ENCODE data around the gene BTBD9.

BTBD9 gene

GRCh38 chr6:38366234-38366633, 273.5 kb downstream of the BTBD9 start:
- Histone ChIP-seq H3K27ac (ENCODE audit: low read depth, low read length, severe bottlenecking) (no peak overlapping the region), H3K4me1 (ENCODE audit: control insufficient read depth, insufficient read depth, low read length, poor library complexity, severe bottlenecking) (no peaks in the 10 kb centered on the region), H3K9me3 (ENCODE audit: control insufficient read depth, low read length) (no peaks in the 10 kb centered on the region), H3K4me3 (ENCODE audit: extremely low read depth, insufficient read depth, low read length, poor library complexity, severe bottlenecking) (no peak overlapping the region), H3K36me3 (ENCODE audit: control insufficient read depth, insufficient read depth, low read length) (no peaks in the 10 kb centered on the region)
- WGBS, 2 experiments (ENCODE audit: insufficient coverage in 2 of 2), result no CpG with 5 or more reads among the region's 3 CpGs

GRCh38 chr6:38364775-38365174, 275.0 kb downstream of the BTBD9 start:
- Histone ChIP-seq H3K36me3 (ENCODE audit: control insufficient read depth, insufficient read depth, low read length) (no peaks in the 10 kb centered on the region), H3K9me3 (ENCODE audit: control insufficient read depth, low read length) (no peaks in the 10 kb centered on the region), H3K27ac (ENCODE audit: low read depth, low read length, severe bottlenecking) (no peak overlapping the region), H3K4me1 (ENCODE audit: control insufficient read depth, insufficient read depth, low read length, poor library complexity, severe bottlenecking) (no peaks in the 10 kb centered on the region), H3K4me3 (ENCODE audit: extremely low read depth, insufficient read depth, low read length, poor library complexity, severe bottlenecking) (no peak overlapping the region)
- WGBS, 2 experiments (ENCODE audit: insufficient coverage in 2 of 2), result no CpG with 5 or more reads among the region's 2 CpGs

- no peaks in the 10 kb centered on the region for H3K36me3 ChIP-seq (ENCODE audit: control insufficient read depth, insufficient read depth, low read length)
- no peaks in the 10 kb centered on the region for H3K4me1 ChIP-seq (ENCODE audit: control insufficient read depth, insufficient read depth, low read length, poor library complexity, severe bottlenecking)
- H3K4me3 ChIP-seq (ENCODE audit: extremely low read depth, insufficient read depth, low read length, poor library complexity, severe bottlenecking), result no peak overlapping the region
- 85% methylated on average over 3 of the region's 3 CpGs; no CpG with 5 or more reads in 1 of the 2 experiments for WGBS, 2 experiments (ENCODE audit: insufficient coverage in 2 of 2)
- H3K27ac ChIP-seq (ENCODE audit: low read depth, low read length, severe bottlenecking), result no peak overlapping the region
- no peaks in the 10 kb centered on the region for H3K9me3 ChIP-seq (ENCODE audit: control insufficient read depth, low read length)
Observed at GRCh38 chr6:38364127-38364526, 275.6 kb downstream of the BTBD9 start.

- no peaks in the 10 kb centered on the region for H3K36me3 ChIP-seq (ENCODE audit: control insufficient read depth, insufficient read depth, low read length)
- no peak overlapping the region for H3K27ac ChIP-seq (ENCODE audit: low read depth, low read length, severe bottlenecking)
- H3K4me1 ChIP-seq (ENCODE audit: control insufficient read depth, insufficient read depth, low read length, poor library complexity, severe bottlenecking), result peaks cover 16% of the 10 kb centered on the region
- H3K9me3 ChIP-seq (ENCODE audit: control insufficient read depth, low read length), result no peaks in the 10 kb centered on the region
- H3K4me3 ChIP-seq (ENCODE audit: extremely low read depth, insufficient read depth, low read length, poor library complexity, severe bottlenecking), result no peak overlapping the region
- WGBS, 2 experiments (ENCODE audit: insufficient coverage in 2 of 2), result 100% methylated on average over 1 of the region's 4 CpGs
Observed at GRCh38 chr6:38355519-38355918, 284.2 kb downstream of the BTBD9 start.

- Histone ChIP-seq H3K4me1 (ENCODE audit: control insufficient read depth, insufficient read depth, low read length, poor library complexity, severe bottlenecking) (peaks cover 16% of the 10 kb centered on the region), H3K27ac (ENCODE audit: low read depth, low read length, severe bottlenecking) (no peak overlapping the region), H3K36me3 (ENCODE audit: control insufficient read depth, insufficient read depth, low read length) (no peaks in the 10 kb centered on the region), H3K4me3 (ENCODE audit: extremely low read depth, insufficient read depth, low read length, poor library complexity, severe bottlenecking) (no peak overlapping the region), H3K9me3 (ENCODE audit: control insufficient read depth, low read length) (no peaks in the 10 kb centered on the region)
- WGBS, 2 experiments (ENCODE audit: insufficient coverage in 2 of 2), result 80 to 100% methylated on average over 1 of the region's 1 CpG
Observed at GRCh38 chr6:38354905-38355304, 284.8 kb downstream of the BTBD9 start.

GRCh38 chr6:38354037-38354381, 285.7 kb downstream of the BTBD9 start:
- no CpG with 5 or more reads among the region's 1 CpG for WGBS, 2 experiments (ENCODE audit: insufficient coverage in 2 of 2)
- no peak overlapping the region for H3K27ac ChIP-seq (ENCODE audit: low read depth, low read length, severe bottlenecking)

GRCh38 chr6:38353310-38354036, 286.3 kb downstream of the BTBD9 start:
- no peaks in the 10 kb centered on the region for H3K36me3 ChIP-seq (ENCODE audit: control insufficient read depth, insufficient read depth, low read length)
- WGBS, 2 experiments (ENCODE audit: insufficient coverage in 2 of 2), result 81 to 92% methylated on average over 2 of the region's 7 CpGs
- H3K4me3 ChIP-seq (ENCODE audit: extremely low read depth, insufficient read depth, low read length, poor library complexity, severe bottlenecking), result no peak overlapping the region
- no peaks in the 10 kb centered on the region for H3K9me3 ChIP-seq (ENCODE audit: control insufficient read depth, low read length)
- H3K4me1 ChIP-seq (ENCODE audit: control insufficient read depth, insufficient read depth, low read length, poor library complexity, severe bottlenecking), result peaks cover 15% of the 10 kb centered on the region
- no peak overlapping the region for H3K27ac ChIP-seq (ENCODE audit: low read depth, low read length, severe bottlenecking)

More at GRCh38 chr6:38354037-38354381, 285.7 kb downstream of the BTBD9 start:
- no peaks in the 10 kb centered on the region for H3K36me3 ChIP-seq (ENCODE audit: control insufficient read depth, insufficient read depth, low read length)
- no peak overlapping the region for H3K4me3 ChIP-seq (ENCODE audit: extremely low read depth, insufficient read depth, low read length, poor library complexity, severe bottlenecking)
- peaks cover 16% of the 10 kb centered on the region for H3K4me1 ChIP-seq (ENCODE audit: control insufficient read depth, insufficient read depth, low read length, poor library complexity, severe bottlenecking)
- no peaks in the 10 kb centered on the region for H3K9me3 ChIP-seq (ENCODE audit: control insufficient read depth, low read length)

- Histone ChIP-seq H3K4me1 (ENCODE audit: control insufficient read depth, insufficient read depth, low read length, poor library complexity, severe bottlenecking) (peaks cover 8% of the 10 kb centered on the region), H3K27ac (ENCODE audit: low read depth, low read length, severe bottlenecking) (no peak overlapping the region), H3K36me3 (ENCODE audit: control insufficient read depth, insufficient read depth, low read length) (no peaks in the 10 kb centered on the region), H3K9me3 (ENCODE audit: control insufficient read depth, low read length) (no peaks in the 10 kb centered on the region), H3K4me3 (ENCODE audit: extremely low read depth, insufficient read depth, low read length, poor library complexity, severe bottlenecking) (no peak overlapping the region)
- no CpG with 5 or more reads among the region's 1 CpG for WGBS, 2 experiments (ENCODE audit: insufficient coverage in 2 of 2)
Observed at GRCh38 chr6:38352636-38353035, 287.1 kb downstream of the BTBD9 start.

GRCh38 chr6:38350942-38351341, 288.8 kb downstream of the BTBD9 start:
- no peaks in the 10 kb centered on the region for H3K36me3 ChIP-seq (ENCODE audit: control insufficient read depth, insufficient read depth, low read length)
- no peak overlapping the region for H3K4me3 ChIP-seq (ENCODE audit: extremely low read depth, insufficient read depth, low read length, poor library complexity, severe bottlenecking)
- H3K4me1 ChIP-seq (ENCODE audit: control insufficient read depth, insufficient read depth, low read length, poor library complexity, severe bottlenecking), result peaks cover 13% of the 10 kb centered on the region
- H3K9me3 ChIP-seq (ENCODE audit: control insufficient read depth, low read length), result no peaks in the 10 kb centered on the region
- peak overlapping the region; percentile 69 for H3K27ac ChIP-seq (ENCODE audit: low read depth, low read length, severe bottlenecking)

GRCh38 chr6:38350220-38350619, 289.5 kb downstream of the BTBD9 start:
- 83 to 100% methylated on average over 3 of the region's 4 CpGs for WGBS, 2 experiments (ENCODE audit: insufficient coverage in 2 of 2)
- H3K4me3 ChIP-seq (ENCODE audit: extremely low read depth, insufficient read depth, low read length, poor library complexity, severe bottlenecking), result no peak overlapping the region
- H3K36me3 ChIP-seq (ENCODE audit: control insufficient read depth, insufficient read depth, low read length), result no peaks in the 10 kb centered on the region
- H3K27ac ChIP-seq (ENCODE audit: low read depth, low read length, severe bottlenecking), result no peak overlapping the region
- peaks cover 13% of the 10 kb centered on the region for H3K4me1 ChIP-seq (ENCODE audit: control insufficient read depth, insufficient read depth, low read length, poor library complexity, severe bottlenecking)
- no peaks in the 10 kb centered on the region for H3K9me3 ChIP-seq (ENCODE audit: control insufficient read depth, low read length)

GRCh38 chr6:38349795-38350194, 289.9 kb downstream of the BTBD9 start:
- 70 to 78% methylated on average over 2 of the region's 3 CpGs for WGBS, 2 experiments (ENCODE audit: insufficient coverage in 2 of 2)
- peaks cover 13% of the 10 kb centered on the region for H3K4me1 ChIP-seq (ENCODE audit: control insufficient read depth, insufficient read depth, low read length, poor library complexity, severe bottlenecking)
- no peak overlapping the region for H3K27ac ChIP-seq (ENCODE audit: low read depth, low read length, severe bottlenecking)
- H3K36me3 ChIP-seq (ENCODE audit: control insufficient read depth, insufficient read depth, low read length), result no peaks in the 10 kb centered on the region
- H3K9me3 ChIP-seq (ENCODE audit: control insufficient read depth, low read length), result no peaks in the 10 kb centered on the region
- no peak overlapping the region for H3K4me3 ChIP-seq (ENCODE audit: extremely low read depth, insufficient read depth, low read length, poor library complexity, severe bottlenecking)

Data from mesodermal cell (in vitro differentiated cells).